Adrenal gland (tissue), 5 donors: Measurements from ENCODE around the gene EPC2.

Source experiments
- POLR2A ChIP-seq, 2 donors: fragments of 450-650 bp; IDR thresholded peaks; one replicate each; pipeline ENCODE4 v1.6.1; 2017; ENCODE audit warnings: antibody characterized with exemption in 2 of 2, mild to moderate bottlenecking in 2 of 2, moderate library complexity in 1 of 2
- TF ChIP-seq, protein P1 (sequence below), 6 experiments: fragments of 450-650 bp in 4 of 6; fragments of 200-600 bp in 2 of 6; sonication (generic) in 1 of 6; IDR thresholded peaks; 1 replicate in 5 of 6; 2 replicates in 1 of 6; pipeline versions ENCODE4 v1.5.1 to v1.8.0; 2016 to 2021; ENCODE audit warnings: antibody characterized with exemption in 6 of 6, mild to moderate bottlenecking in 2 of 6, moderate library complexity in 1 of 6
- donor health status: DM: no; HTN: no; CAD: no.

DNA sequence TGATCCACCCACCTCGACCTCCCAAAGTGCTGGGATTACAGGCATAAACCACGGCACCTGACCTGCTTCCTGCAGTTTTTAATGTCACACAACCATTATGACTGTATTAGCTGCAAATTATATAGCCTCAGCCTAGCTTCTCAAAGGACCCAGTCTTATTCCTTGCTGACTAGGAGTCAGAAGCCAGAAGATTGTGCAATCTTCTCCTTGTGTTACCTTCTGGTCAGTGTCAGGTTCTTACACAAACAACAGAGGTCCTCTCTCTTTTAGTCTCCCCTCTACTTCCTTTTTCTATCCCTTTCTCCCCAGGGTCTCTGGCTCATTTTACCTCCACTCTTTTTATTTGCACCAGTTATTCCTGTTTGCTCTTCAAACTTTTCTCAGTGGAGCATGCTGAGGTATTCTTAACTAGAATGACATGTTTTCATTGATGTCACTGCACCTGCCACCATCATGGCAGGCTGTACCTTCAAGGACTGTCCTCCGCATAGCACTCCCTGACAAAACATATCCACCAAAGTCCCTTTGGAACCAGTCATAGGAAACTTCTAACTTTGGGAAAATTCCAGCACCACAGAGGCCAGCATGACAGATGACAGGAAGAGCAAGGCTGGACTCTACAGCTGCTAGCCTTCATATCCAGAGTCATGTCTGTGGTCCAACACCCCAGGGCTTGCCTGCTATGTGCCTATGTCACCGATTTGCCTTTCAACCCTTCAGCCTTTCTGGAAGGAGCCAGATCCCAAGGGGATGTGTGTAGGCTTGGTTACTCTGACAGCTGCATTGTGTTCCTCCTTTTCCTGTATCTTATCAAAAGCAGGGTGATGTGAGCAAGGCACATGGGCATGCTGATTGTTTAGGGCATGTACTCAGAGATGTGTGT, 45.2 kb upstream of the EPC2 start:
- TF ChIP-seq, protein P1, sequence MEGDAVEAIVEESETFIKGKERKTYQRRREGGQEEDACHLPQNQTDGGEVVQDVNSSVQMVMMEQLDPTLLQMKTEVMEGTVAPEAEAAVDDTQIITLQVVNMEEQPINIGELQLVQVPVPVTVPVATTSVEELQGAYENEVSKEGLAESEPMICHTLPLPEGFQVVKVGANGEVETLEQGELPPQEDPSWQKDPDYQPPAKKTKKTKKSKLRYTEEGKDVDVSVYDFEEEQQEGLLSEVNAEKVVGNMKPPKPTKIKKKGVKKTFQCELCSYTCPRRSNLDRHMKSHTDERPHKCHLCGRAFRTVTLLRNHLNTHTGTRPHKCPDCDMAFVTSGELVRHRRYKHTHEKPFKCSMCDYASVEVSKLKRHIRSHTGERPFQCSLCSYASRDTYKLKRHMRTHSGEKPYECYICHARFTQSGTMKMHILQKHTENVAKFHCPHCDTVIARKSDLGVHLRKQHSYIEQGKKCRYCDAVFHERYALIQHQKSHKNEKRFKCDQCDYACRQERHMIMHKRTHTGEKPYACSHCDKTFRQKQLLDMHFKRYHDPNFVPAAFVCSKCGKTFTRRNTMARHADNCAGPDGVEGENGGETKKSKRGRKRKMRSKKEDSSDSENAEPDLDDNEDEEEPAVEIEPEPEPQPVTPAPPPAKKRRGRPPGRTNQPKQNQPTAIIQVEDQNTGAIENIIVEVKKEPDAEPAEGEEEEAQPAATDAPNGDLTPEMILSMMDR (IDR thresholded peaks at IDR 0.05): no peak
- TF ChIP-seq POLR2A (IDR thresholded peaks at IDR 0.05): no peak
